ENCODE measurements around the gene APOF.
"Not testable (repeated sequence)": the region's sequence is repeated elsewhere in the genome, so short reads cannot be mapped to it uniquely, and the experiment has no call there.

The APOF gene

GRCh38 chr12:56362130-56363059, at the start of gene APOF:
Gene APOF, minus strand, starts transcription at chr12:56362857. Its CDS starts 112 bp downstream, at chr12:56362745.
- no peak for DNase-seq

DNA sequence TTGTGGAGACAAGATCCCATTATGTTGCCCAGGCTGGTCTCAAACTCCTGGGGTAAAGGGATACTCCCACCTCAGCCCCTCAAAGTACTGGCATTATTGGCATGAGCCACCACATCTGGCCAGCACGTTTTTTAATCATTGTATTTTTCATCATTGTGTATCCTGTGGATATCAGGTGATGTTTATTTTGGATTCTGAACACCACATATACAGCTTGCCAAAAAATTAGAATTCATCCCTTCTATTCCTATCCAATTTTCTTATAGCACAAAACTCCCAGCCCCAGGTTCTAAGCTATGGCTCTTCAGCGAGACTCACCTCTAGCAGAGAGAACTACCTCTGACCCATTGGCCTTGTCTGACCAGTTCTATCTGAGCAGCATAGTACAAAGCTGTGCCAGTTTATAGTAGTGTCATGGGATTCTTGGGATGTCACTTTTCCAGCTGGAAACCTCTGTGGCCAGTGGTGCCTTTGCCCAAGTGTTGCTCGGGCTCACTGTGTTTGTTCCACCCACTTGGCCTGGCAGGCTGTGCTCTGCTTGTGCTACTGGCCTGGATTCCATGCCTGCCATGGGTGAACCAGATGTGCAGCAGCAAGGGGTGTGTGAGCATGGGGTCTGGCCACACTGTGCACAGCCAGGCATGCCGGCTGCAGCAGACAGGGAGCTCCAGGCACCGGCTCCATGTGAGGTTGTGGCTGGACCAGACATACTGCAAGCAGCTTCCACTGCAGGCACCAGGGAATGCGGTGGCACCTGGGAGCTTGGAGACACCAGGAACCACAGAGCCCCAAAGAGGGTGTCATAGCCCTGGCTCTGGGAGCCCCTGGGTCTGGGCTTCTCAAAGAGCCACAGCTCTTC, 49.4 kb upstream of the APOF start:
- no peak for DNase-seq

DNA sequence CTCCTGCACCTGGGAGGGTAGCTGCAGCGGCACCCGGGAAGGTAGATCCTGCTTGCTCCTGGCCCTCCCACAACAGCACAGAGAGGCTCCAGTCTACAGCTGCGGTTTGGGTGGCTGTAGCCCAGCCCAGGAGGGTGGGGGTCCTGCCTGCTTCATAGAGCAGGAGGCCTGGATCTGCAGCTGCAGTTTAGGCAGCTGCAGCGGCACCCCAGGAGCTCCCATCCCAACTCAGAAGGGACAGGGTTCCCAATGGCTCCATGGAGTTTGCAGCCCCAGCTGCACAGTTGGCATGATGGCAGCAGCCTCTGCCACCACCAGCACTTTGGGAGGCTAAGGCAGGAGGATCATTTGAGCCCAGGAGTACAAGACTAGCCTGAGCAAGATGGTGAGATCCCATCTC, 48.1 kb upstream of the APOF start:
- DNase-seq = no peak

- no peak for DNase-seq
Measured at GRCh38 chr12:56408799-56409417, 46.3 kb upstream of the APOF start.

DNA sequence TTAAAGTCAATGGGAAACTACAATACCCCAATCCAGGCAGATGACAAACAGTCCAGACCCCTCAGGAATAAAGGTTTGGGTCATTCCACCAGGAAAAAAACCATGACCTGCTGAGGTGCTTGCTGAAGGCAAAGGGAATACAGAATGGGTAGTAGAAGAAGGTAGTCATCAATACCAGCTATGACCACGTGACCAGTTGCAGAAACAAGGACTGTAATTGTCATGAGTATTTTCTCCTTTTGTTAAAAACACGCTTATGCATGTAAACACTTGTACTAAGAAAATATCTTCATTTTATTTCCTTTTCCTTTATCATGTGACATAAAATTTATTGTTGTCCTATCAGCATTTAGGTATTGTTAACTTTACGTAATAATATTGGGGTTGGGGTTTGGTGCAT, 41.6 kb upstream of the APOF start:
- DNase-seq = not testable (repeated sequence)

GRCh38 chr12:56401612-56402011, 39.0 kb upstream of the APOF start:
- not testable (repeated sequence) for DNase-seq

DNA sequence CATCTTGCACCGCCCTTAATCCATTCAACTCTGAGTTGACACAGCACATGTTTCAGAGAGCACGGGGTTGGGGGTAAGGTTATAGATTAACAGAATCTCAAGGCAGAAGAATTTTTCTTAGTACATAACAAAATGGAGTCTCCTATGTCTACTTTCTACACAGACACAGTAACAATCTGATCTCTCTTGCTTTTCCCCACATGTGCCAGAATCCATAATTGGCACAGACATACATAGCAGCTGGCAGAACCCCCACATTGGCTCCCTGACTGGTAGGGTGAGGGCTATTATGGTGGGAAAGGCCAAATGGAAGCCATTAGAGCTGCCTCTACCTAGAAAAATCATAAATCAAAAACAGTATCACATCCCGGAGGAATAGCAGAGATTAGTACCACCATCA, 38.5 kb upstream of the APOF start:
- DNase-seq = not testable (repeated sequence)

DNA sequence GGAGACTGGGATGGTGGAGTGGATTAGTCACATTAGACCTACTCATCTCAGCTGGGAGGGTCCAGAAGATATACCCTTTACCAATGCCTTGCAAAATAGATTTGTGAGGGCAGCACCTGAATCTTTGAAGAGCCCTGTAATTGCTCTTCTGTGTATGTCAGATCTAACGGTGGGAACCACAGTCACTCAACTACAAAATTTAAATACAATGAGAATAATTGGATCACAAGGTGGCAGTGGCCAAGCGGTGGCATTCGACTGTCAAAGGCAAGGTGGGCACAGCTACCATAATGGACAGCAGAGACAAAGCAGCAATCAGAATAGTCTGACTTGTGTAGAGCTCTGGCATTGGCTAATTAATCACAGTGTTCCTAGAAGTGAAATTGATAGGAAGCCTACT, 36.8 kb upstream of the APOF start:
- DNase-seq = not testable (repeated sequence)

GRCh38 chr12:56398324-56398723, 35.7 kb upstream of the APOF start:
- DNase-seq = no peak

DNA sequence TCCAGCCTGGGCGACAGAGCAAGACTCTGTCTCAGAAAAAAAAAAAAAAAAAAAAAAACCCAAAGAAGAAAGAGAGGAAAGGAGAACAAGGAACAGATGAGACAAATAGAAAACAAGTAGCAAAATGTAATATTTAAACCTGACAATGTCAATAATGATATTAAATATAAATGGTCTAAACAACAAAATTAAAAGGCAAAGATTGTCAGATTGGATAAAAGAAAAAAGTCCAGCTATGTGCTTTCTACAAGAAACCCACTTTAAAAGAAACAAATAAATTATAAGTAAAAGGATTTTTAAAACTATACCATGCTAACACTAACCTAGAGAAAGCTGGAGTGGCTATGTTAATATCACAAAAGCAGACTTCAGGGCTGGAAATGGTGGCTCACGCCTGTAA, 29.7 kb upstream of the APOF start:
- DNase-seq = no peak

DNA sequence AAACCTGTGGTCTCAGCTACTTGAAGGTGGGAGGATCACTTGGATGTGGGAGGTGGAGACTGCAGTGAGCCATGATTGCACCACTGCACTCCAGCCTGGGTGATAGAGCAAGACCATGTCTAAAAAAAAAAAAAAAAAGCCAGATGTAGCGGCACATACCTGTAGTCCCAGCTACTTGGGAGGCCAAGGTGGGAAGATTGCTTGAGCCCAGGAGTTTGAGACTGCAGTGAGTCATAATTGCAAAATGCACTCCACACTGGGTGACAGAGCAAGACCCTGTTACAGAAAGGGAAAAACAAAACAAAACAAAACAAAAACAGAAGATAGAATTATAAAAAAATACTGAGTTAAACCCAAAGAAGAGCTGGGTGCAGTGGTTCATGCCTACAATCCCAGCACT, 29.1 kb upstream of the APOF start:
- DNase-seq = no peak

- DNase-seq = no peak
Measured at GRCh38 chr12:56389412-56389811, 26.8 kb upstream of the APOF start.

- no peak for DNase-seq
Measured at GRCh38 chr12:56387152-56387736, 24.6 kb upstream of the APOF start.

- no peak for DNase-seq
Measured at GRCh38 chr12:56385873-56386272, 23.2 kb upstream of the APOF start.

GRCh38 chr12:56382611-56383010, 20.0 kb upstream of the APOF start:
- no peak for DNase-seq

DNA sequence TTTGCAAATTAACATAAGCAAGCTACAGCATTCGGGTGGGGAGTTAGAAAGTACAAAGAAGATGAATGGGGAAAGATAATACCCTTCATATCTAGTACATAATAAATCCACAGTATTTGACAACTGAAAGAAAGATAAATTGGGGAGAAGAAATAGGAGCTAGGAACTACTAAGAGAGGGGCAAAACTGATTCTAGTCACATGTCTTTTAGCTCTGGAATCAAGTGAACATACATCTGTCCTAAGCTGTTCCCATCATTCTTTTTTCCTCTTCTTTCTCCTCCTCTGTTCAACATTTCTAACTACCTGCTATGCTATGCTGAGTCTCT, 15.3 kb upstream of the APOF start:
- DNase-seq = no peak

DNA sequence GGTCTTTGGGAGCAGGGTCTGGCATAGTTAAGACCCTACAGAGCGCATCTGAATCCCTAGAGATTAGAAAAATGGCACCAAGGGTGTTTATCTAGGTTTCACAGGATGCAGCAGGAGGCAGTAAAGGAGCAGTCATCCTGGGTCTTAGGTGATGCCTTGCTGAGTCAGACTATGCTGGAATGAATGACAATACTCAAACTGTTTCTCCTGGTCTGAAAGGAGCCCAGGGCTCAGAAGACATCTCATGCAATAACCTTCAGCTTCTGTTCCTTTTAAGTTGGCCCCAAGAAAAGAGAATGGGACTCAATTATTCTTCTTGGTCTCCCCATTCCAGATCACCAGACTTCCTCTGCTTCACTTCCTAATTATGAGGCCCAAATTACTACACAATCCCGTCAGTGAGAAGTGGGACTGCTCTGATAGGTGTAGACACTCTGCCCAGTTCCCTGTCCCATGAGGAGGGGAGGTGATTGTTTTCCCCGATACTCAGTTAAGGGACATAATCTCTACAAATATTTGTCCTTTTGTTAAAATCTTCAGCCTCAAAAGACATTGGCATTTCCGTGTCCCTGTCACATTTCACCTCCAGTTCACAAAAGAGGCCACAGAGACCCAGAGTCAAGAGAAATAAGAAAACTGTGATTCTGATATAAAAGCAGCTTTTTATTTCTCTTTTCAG, 14.8 kb upstream of the APOF start:
- no peak for DNase-seq

DNA sequence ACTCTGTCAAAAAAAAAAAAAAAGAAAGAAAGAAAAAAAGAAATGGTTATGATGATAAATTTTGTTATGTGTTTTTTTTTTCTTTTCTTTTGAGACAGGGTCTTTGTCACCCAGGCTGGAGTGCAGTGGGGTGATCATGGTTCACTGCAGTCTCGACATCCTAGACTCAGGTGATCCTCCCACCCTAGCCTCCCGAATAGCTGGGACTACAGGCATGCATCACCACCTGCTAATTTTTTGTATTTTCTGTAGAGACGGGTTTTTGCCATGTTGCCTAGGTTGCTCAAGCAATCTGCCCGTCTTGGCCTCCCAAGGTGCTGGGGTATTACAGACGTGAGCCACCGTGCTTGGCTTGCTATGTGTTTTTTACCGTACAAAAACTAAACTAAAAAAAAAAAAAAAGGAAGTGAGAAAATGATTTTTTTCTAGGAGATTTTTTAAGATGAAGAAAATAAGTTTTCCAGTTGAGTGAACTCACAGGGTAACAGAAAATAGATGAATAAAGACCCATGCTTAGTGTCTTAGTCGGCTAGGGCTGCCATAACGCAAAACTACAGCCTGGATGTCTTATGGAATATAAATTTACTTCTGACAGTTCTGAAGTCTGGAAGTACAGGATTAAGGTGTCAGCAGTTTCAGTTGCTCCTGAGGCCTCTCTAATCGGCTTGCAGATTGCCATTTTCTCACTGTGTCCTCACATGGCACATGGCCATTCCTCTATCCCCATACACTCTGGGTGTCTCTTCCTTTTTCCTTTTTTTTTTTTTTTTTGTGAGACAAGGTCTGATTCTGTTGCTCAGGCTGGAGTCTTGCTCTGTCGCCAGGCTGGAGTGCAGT, 13.2 kb upstream of the APOF start:
- no peak for DNase-seq

DNA sequence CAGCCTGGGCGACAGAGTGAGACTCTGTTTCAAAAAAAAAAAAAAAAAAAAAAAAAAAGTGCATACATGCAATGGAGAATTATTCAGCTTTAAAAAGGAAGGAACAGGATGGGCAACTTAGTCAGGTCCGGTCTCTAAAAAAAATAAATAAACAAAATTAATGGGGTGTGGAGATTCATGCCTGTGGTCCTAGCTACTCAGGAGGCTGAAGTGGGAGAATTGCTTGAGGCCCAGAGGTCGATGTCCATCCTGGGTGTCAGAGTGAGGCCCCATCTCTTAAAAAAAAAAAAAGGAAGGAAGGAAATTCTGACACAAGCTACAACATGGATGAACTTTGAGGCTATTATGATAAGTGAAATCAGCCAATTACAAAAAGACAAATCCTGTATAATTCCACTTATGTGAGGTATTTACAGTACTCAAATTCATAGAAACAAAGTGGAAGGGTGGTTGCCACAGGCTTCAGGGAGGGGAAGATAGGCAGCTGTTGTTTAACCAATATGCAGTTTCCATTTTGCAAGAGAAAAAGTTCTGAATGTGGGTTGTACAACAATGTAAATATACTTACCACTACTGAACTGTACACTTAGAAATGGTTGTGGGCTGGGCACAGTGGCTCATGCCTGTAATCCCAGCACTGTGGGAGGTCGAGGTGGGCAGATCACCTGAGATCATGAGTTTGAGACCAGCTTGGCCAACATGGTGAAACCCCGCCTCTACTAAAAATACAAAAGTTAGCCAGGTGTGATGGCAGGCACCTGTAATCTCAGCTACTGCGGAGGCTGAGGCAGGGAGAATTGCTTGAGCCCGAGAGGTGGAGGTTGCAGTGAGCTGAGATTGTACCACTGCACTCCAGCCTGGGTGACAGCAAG, 12.3 kb upstream of the APOF start:
- DNase-seq = no peak

GRCh38 chr12:56373515-56373914, 10.9 kb upstream of the APOF start:
- DNase-seq = no peak

DNA sequence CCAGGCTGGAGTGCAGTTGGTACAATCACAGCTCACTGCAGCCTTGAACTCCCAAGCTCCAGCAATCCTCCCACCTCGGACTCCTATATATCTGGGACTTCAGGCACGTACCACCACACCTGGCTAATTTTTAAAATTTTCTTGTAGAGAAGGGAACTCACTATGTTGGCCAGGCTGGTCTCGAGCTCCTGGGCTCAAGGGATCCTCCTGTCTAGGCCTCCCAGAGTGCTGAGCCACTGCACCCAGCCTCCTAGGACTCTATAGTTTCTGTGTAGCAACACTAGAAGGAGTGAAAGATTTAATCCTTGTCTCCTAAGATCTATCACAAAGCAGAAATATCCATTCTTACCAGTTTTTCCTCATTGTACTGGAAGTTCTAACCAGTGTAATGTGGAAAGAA, 4.3 kb upstream of the APOF start:
- DNase-seq = no peak
